Omental fat pad (tissue), 4 donors: ENCODE results near the gene PLCXD3. TPM values are rescaled to one million over a fixed set of nuclear protein-coding genes. Genes with fewer than 3 reads are reported as not detected.
"Not testable (repeated sequence)": the region's sequence is repeated elsewhere in the genome, so short reads cannot be mapped to it uniquely, and the experiment has no call there.

Source experiments
- ATAC-seq: fragments of 150-250 bp; one replicate; pipeline ENCODE4 v1.9.1; 2016; ENCODE audit warnings: mild to moderate bottlenecking, moderate library complexity; ENCODE audit not compliant: low FRiP score
- DNase-seq: peaks from one replicate; pipeline ENCODE4 v3.0.0-alpha.2; 2019; ENCODE audit warnings: low spot score
- CTCF ChIP-seq, 3 donors: fragments of 450-650 bp; IDR thresholded peaks; one replicate each; pipeline ENCODE4 v1.5.1; 2016 to 2017; ENCODE audit warnings: antibody characterized with exemption in 3 of 3, mild to moderate bottlenecking in 3 of 3, moderate library complexity in 2 of 3
- total RNA-seq, 4 donors: library from RNA; depleted of rRNA; stranded (reverse); fragments of >200 nt; gene quantifications; one replicate each; pipeline ENCODE4 v1.1.0, GENCODE V29; 2016

Gene PLCXD3
- total RNA-seq, 4 donors from 2014 or later: 2.5 to 12.1 (median 6.4) TPM

GRCh38 chr5:41485533-41485932 is 24.9 kb downstream of the PLCXD3 start:
- no peak for ATAC-seq
- no peak for DNase-seq
- TF ChIP-seq CTCF (IDR thresholded peaks at IDR 0.05): no peak

DNA sequence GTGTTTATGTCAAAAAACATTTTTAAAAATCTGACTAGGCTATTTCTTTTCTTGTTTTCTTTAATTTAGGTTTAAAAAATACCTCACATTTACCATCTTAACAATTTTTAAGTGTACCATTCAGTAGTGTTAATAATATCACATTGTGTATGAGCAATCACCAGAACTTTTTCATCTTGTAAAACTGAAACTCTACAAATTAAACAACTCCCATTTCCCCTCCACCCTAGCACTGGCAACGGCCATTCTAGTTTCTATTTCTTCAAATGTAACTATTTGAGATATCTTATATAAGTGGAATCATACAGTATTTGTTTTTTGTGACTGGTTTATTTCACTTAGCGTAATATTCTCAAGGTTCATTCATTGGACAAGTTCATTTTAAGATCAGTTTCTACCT is 27.7 kb downstream of the PLCXD3 start:
- ATAC-seq: no peak
- no peak for TF ChIP-seq CTCF (IDR thresholded peaks at IDR 0.05)
- no peak for DNase-seq

GRCh38 chr5:41482173-41482572 is 28.2 kb downstream of the PLCXD3 start:
- DNase-seq: no peak
- TF ChIP-seq CTCF (IDR thresholded peaks at IDR 0.05): no peak
- ATAC-seq: no peak

DNA sequence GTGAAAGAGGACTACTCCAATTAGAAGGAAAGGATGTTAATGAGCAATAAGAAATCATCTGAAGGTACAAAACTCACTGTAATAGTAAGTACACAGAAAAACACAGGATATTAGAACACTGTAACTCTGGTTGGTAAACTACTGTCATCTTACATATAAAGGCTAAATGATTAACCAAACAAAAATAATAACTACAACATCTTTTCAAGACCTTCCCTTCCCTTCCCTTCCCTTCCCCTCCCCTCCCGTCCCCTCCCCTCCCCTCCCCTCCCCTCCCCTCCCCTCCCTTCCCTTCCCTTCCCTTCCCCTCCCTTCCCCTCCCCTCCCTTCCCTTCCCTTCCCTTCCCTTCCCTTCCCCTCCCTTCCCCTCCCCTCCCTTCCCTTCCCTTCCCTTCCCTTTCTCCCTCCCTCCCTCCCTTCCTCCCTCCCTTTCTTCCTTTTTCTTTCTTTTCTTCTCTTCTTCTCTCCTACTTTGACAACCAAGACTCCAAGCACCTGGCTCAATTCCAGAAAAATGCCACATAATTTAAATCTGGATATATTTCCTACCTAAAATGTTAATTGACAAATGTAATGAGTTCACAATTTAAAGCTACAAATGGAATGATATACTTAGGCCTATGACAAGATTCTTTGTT is 38.7 kb downstream of the PLCXD3 start:
- not testable (repeated sequence) for ATAC-seq, DNase-seq

DNA sequence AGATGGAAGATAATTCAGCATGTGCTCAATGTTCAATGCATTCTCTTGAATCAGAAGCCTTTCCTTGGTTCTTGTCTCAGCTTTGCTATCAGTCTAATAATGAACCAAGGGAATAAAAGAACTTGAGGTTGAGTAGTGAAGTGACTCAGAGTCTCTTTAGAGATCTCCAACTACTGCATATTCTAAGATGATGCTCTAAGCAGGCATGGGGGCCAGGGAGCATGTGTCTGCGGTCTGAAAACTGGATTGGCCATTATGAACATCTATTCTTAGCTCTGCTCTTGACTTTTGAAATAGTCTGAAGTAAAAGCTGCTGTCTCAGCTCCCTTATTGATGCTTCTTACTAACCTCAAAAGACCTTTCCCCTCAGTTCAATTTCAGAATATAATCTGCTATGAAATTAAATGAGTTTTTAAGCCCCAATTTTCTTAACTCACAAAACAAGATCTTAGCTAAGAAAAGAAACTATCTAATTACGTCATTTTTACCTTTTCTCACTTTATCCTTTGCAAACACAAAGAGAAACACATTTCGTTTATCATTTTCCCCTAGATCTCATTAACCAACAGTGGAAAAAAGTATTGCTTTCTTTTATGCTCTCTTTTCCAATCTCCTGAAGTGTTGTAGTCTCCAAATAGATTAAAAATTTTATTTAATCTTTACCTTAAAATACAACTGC is 44.8 kb downstream of the PLCXD3 start:
- TF ChIP-seq CTCF (IDR thresholded peaks at IDR 0.05): no peak
- ATAC-seq: no peak
- DNase-seq: no peak

DNA sequence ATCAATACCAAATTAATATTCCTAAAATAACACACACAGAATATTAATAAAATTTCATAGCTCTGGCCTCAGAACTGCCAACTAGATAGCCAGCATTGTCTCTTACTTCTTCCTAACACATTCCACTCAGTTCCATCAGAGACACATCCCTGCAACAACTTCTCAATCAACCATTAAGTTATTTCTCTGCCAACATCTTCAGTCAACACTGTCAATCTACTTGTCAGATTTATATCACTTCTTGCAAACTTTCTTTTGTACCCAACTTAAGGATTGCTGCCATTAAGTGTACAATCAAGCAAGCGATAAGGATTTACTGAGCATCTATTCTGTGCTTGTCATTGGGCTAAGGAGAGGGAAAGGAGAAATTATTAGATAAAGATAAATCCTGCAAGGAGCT is 50.8 kb downstream of the PLCXD3 start:
- no peak for TF ChIP-seq CTCF (IDR thresholded peaks at IDR 0.05)
- no peak for DNase-seq
- ATAC-seq: no peak

GRCh38 chr5:41457094-41457493 is 53.3 kb downstream of the PLCXD3 start:
- DNase-seq (no peak), ATAC-seq (no peak)
- TF ChIP-seq CTCF (IDR thresholded peaks at IDR 0.05): no peak
